GM10847 (cell line): ENCODE measurements around the gene CACNA2D4.

Experiments used
- POLR2A ChIP-seq: IDR thresholded peaks from 2 replicates; pipeline ENCODE4 v1.6.1; 2011; ENCODE audit not compliant: insufficient read length; ENCODE audit errors: extremely low read depth

Gene CACNA2D4

DNA sequence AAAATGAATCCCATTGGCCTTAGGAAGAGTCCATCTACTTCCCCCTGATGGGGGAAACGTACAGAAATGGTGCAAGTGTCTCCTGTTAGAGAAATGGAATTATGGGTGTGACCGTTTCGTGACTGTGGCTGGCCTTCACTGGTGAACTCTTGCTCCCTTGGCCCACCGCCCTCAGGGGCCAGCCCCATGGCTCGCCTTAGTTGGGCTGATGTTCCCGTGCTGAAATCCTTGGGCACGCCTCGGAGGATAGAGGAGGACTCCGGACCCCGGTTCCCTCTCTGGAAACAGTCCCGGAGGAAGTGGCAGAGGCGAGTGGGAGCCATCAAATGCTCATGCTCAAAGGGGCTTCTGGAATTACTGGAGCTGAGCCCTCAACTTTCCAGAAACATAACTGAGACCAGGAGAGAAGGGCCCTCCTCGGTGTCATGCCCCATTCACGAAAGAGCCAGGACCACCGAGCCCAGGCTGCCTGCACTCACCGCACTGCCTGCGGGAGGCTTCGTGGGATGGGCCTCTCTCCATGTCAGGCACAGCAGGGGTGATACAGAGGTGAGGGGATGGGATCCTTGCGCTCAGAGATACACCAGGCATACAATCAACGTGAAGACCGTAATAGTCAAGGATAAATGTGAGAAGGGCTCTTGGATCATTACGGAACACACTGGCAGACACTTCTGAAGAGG is 10.1 kb upstream of the CACNA2D4 start:
- TF ChIP-seq POLR2A = no peak

DNA sequence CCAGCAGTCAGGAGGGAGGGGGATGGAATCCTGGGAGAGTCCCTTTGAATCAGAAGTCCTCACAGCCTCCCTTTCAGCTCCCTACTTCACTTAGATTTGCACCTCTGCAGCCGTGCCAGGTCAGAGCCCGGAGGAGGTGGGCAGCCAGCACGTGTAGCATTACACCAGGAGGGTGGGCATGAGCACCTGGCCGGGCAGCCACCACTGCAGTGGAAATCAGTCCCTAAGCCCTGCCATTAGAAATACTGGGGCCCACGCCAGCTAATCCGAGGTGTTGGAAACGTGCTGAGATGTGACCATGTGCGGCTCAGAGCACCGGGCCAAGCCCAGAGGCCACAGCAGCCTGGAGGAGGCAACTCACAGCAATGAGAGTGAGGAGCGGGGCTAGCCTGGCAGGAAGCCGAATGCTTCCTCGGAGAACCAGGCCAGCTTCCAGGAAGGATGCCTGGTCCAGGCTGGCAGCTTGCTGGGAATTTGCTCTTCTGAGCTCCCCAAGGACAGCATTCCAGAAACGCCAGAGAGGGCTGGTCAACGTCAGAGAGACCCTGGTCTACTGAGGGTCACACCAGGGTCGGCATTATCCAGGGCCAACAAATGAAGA is 9.4 kb upstream of the CACNA2D4 start:
- no peak for TF ChIP-seq POLR2A

DNA sequence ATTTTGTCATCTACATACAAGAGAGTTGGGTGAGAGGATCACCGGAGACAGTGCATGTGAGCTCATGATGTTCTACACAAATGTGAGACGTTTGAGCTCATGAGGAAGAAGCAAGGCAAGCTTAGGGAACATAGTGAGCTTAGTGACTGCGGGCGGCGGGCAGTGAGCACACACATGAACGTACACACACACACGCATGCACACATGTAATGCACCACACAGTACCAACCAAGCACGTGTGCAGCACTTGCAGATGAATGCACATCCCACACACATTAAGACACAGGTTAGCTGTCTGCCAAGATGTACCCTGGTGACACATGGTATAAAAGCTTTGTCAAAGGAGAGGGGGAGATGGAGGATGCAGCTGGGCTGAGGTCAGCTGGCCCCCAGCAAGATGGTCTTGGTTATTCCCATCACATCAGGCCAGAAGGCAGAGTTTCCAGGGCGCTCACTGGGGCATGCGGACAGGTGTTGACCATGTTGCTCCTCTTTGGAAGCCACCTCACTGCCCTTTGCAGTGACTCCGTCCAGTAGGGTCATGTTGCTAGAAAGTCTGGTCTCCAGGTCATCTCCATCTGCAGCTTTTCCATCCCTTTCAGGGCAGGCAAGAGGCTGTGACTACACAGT is 8.7 kb upstream of the CACNA2D4 start:
- no peak for TF ChIP-seq POLR2A

DNA sequence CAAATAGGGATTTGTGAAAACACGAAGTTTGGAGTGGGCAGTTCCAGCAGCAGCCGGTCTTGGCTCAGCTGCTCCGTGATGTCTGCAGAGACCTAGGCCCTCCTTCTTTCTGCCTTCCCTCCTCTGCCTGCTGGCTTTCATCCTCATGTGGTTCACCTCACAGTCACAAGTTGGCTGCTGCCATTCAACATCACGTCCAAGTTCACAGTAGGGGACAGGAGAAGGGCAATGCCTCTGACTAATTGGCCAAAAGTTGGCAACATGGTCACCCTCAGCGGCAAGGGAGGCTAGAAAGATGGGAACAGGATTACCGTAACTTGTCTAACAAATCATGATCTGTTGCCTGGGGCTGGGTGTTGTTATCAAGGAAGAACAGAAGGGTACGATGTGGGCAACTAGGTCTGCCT is 7.8 kb upstream of the CACNA2D4 start:
- TF ChIP-seq POLR2A = no peak

DNA sequence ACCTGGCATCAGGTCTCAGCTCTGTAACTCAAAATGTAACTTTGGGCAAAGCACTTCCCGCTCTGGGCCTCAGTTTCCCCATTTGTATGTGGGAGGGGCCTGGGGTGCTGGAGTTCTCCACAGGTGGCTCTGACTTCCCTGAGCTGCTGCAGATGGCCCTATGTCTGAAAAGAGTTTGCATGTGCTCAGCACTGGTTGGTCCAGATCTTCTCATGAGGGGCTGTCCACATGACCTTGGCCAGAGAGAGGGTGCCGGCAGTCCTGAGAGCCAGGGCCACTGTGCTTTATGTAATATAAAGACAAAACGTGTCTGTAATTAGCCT is 7.2 kb upstream of the CACNA2D4 start:
- no peak for TF ChIP-seq POLR2A

DNA sequence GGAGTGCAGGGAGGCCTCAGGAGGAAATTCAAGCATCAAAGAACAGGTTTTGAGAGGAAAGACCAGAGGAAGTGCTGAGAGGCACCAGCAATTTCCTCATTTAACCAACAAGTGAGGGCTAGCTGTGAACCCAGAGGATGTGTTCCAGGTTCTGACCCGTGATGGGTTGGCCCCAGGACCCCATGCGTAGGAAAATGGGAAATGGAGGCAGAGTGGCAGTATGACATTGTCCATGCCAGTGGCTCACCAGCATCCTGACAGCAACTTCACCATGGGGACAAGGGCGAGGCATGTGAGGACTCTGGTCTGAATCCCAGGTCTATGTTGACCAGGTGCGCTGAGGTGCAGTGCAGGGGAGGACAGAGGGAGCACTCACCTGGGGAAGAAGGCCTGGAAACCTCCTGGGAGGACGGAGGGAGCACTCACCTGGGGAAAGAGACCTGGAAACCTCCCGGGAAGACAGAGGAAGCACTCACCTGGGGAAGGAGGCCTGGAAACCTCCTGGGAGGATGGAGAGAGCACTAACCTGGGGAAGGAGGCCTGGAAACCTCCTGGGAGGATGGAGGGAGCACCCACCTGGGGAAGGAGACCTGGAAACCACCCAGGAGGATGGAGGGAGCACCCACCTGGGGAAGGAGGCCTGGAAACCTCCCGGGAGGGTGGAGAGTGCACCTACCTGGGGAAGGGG is 6.7 kb upstream of the CACNA2D4 start:
- no peak for TF ChIP-seq POLR2A

DNA sequence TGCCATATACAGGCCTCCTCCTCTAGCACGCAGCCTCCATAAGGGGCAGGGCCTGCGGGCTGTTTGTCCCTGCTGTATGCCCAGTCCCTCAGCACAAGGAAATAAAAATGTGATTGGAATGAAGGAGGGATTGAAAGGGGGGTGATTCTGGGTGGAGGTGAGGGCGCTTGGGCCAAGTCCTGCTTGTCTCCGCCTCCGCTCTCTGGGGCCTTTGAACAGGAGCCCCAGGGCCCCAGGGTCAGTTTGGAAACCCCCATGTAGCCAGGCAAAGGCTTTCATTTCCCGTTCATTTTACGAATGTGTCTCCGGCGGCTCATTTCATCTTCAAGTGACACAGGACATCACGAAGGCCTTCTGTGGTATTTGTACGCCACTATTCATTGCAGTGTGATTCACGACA is 4.5 kb upstream of the CACNA2D4 start:
- TF ChIP-seq POLR2A = no peak

DNA sequence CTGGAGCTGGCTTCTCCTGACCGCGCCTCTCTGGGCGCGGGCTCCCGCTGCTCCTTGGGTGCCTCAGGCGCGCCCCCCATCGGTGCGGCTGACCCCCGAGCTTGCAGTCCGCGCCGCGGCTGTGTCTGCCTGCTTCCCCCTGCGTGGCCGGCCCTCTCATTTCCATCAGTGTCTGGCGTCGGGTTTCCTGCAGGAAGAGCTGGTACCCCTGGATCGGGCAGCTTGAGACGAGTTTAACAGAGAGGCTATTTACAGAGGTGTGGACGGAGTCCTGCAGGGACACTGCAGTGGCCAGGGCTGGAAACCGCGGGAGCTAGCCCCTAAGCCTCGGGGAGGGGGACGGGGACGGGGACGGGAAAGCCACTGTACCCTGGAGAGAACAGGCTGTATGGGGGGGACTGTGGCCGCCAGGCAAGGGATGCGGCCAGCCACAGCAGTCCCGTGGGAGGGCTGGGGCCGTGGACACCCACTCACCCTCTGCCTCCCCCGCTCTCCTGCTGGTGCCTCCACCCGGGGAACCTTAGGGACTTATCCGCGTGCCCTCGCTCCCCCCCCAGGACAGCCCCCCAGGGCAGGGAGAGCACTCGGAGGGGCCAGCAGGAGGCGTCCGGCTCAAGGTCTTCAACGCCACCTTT is 3.7 kb upstream of the CACNA2D4 start:
- TF ChIP-seq POLR2A = no peak

DNA sequence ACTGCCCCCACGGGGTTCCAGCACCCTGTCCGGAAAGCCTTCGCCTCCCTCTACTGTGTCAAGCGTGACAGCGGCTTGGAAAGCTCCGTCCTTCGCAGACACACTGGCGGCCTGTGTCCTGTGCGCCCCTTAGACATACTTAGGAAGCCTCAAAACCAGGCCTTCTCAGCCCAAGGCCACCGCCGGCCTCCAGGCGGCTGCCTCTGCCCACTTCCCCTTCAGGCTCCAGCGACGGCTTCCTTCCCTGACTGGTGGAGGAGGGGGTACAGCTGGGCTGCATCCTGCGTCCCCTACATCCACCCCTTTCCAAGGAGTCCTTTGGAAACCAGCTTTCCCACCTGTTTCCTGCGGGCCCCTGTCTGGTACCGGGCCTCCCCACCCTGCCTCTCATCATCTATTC is 2.5 kb upstream of the CACNA2D4 start:
- TF ChIP-seq POLR2A = no peak

DNA sequence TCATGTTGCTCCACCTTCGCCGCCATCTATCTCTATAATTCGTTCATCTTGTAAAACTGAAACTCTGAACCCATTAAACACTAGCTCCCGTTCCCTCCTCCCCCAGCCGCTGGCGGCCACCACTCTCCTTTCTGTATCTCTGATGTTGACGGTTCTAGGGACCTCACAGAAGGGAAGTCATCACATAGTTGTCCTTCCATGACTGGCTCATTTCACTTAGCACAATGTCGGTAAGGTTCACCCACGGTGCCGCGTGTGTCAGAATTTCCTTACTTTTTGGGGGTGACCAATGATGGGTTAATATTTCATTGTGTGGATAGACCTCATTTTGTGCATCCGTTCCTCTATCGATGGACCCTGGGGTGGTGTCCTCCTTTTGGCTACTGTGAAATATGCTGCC is 2.0 kb upstream of the CACNA2D4 start:
- no peak for TF ChIP-seq POLR2A

DNA sequence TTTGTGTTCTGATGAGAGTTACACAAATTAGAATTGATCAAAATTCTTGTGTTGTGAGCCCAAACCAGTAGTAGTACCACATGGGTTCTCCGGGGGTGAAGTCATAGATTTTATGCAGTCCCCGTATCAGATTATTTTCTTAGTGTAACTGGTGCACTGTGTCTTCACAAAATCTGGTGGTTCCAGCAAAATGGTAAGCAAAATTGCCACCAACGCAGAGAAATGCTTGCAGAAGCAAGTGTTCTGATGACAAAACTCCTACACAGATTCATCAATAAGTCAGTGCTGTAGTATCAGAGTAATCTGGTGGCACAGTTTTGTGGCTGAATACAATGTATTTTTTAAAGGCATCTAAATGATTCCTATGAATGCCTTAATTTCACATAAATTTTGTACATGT is 1.3 kb upstream of the CACNA2D4 start:
- TF ChIP-seq POLR2A = no peak

DNA sequence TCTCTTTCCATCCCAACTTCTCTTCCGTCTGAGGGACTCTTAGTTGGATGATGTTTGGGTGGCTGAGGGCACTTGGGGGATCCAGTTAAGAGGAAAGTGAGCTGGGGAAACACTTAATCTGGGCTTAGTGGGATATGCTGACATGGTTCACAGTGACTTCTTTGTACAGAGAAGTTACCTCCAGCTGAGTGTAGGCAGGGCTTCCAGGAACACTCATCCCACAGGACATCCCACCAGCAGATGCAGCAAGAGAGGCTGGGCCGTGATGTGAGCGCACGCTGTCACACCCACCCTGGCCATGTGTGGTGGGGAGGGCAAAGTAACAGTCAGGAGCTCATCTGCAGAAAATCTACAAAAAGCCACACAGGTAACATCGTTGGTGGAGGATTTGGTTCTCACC is 832 bp upstream of the CACNA2D4 start:
- no peak for TF ChIP-seq POLR2A

DNA sequence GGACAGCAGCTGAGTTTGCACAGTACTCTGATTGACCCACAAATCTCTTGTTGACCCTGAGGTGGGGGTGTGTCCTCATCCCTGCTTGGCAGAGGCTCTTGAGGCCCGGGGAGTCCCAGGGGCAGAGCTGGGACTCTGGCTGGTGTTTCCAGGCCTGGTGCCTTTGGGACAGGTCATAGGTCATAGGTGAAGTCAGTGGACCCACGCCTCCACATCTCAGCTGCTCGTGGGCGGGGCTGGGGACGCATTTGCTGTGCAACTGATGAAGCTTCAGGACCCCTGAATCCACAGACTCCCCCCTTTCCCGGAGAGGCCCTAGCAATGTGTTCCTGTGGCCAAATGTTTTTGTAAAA is 408 bp upstream of the CACNA2D4 start:
- TF ChIP-seq POLR2A = no peak

DNA sequence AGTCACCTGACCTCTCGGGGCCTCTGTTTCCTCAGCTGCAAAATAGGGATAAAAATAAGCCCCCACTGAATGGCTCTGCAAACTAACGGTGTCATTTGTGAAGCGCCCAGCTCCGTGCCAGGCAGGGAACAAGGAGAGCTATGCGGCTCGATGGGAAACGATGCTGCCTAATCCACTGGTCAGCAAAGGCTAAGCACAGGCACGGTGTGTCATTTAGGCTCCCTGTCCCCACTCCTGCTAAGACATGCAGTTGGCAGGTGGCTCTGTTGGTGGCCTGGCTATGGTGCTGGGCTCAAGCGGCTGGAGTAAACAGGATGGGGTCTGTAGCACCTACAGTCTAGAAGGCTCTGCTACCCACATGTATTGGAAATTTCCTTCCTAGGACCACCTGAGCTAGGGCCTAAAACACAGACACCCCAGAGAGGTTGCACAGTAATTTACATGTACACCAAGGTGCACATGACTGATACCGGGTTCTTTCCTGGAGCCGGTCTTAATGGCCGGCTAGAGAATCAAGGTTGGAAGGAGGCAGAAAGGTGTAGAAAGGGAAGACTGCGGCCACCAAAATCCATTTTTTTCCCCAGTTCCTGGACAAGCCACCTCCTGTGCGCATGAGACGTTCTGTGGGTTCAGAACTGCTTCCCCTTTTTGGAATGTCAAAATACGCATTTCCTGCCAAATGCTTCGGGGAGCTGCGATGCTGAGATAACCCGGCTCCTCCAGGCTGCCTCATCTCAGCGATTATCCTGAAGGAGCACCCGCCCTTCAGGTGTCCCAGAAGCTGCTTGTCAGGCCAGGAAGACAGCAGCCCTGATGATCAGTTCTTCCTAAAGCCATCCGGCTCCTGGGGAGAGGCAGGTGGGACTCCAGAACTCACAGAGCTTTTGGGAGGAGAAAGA is 1.0 kb downstream of the CACNA2D4 start:
- no peak for TF ChIP-seq POLR2A
